ENCODE data around the gene STX4. TPM values are rescaled to one million over a fixed set of nuclear protein-coding genes. Genes with fewer than 3 reads are reported as not detected.

The STX4 gene
- total RNA-seq, 3 donors from 2014 or later: 44.3 to 59.0 (median 52.2) TPM

GRCh38 chr16:31004658-31005057 is 28.7 kb upstream of the STX4 start:
- intact Hi-C loops (cut with DNase I; ENCODE audit: low total_unique reads): no loop called here
- H3K4me1 ChIP-seq: no peaks in the 10 kb centered on the region

GRCh38 chr16:31005350-31006085 is 27.8 kb upstream of the STX4 start:
- Histone ChIP-seq H3K27ac (no peak overlapping the region), H3K4me1 (no peaks in the 10 kb centered on the region), H3K9me3 (no peaks in the 10 kb centered on the region), H3K27me3 (no peaks in the 10 kb centered on the region), H3K36me3 (no peaks in the 10 kb centered on the region), H3K4me3 (no peak overlapping the region)
- no peak for DNase-seq (ENCODE audit: low spot score in 2 of 2)
- no peak for TF ChIP-seq CTCF (IDR thresholded peaks at IDR 0.05)
- TF ChIP-seq POLR2A (IDR thresholded peaks at IDR 0.05): no peak
- TF ChIP-seq POLR2AphosphoS5 (IDR thresholded peaks at IDR 0.05): no peak
- intact Hi-C loops (cut with DNase I; ENCODE audit: low total_unique reads): no loop called here

More at GRCh38 chr16:31004658-31005057, 28.7 kb upstream of the STX4 start:
- no peak for DNase-seq (ENCODE audit: low spot score in 2 of 2)
- H3K27ac ChIP-seq: no peak overlapping the region
- H3K9me3 ChIP-seq: no peaks in the 10 kb centered on the region
- H3K36me3 ChIP-seq: no peaks in the 10 kb centered on the region
- TF ChIP-seq POLR2A (IDR thresholded peaks at IDR 0.05) (no peak), CTCF (IDR thresholded peaks at IDR 0.05) (no peak), POLR2AphosphoS5 (IDR thresholded peaks at IDR 0.05) (no peak)
- no peaks in the 10 kb centered on the region for H3K27me3 ChIP-seq
- no peak overlapping the region for H3K4me3 ChIP-seq

GRCh38 chr16:31006086-31006385 is 27.3 kb upstream of the STX4 start:
- no peaks in the 10 kb centered on the region for H3K4me1 ChIP-seq
- no peak overlapping the region for H3K27ac ChIP-seq
- no peak for TF ChIP-seq POLR2AphosphoS5 (IDR thresholded peaks at IDR 0.05)
- TF ChIP-seq CTCF (IDR thresholded peaks at IDR 0.05): no peak
- no peak for TF ChIP-seq POLR2A (IDR thresholded peaks at IDR 0.05)
- no peak for DNase-seq (ENCODE audit: low spot score in 2 of 2)
- H3K9me3 ChIP-seq: no peaks in the 10 kb centered on the region
- peaks cover 0 to 3% of the 10 kb centered on the region in 2 donors for H3K27me3 ChIP-seq
- no peaks in the 10 kb centered on the region for H3K36me3 ChIP-seq
- H3K4me3 ChIP-seq: no peak overlapping the region
- intact Hi-C loops (cut with DNase I; ENCODE audit: low total_unique reads): no loop called here

- no peaks in the 10 kb centered on the region for H3K4me1 ChIP-seq
- H3K36me3 ChIP-seq: no peaks in the 10 kb centered on the region
- no peak overlapping the region for H3K27ac ChIP-seq
- TF ChIP-seq POLR2AphosphoS5 (IDR thresholded peaks at IDR 0.05): no peak
- TF ChIP-seq CTCF (IDR thresholded peaks at IDR 0.05): no peak
- no peak for TF ChIP-seq POLR2A (IDR thresholded peaks at IDR 0.05)
- no peaks in the 10 kb centered on the region for H3K9me3 ChIP-seq
- no peak for DNase-seq (ENCODE audit: low spot score in 2 of 2)
- no peak overlapping the region for H3K4me3 ChIP-seq
- intact Hi-C loops (cut with DNase I; ENCODE audit: low total_unique reads): no loop called here
- H3K27me3 ChIP-seq: peaks cover 0 to 7% of the 10 kb centered on the region in 2 donors
Observed at GRCh38 chr16:31006589-31006988, 26.8 kb upstream of the STX4 start.

- no peaks in the 10 kb centered on the region for H3K36me3 ChIP-seq
- H3K4me1 ChIP-seq: no peaks in the 10 kb centered on the region
- DNase-seq (ENCODE audit: low spot score in 2 of 2): no peak
- peaks cover 0 to 7% of the 10 kb centered on the region in 2 donors for H3K27me3 ChIP-seq
- no peak for TF ChIP-seq POLR2AphosphoS5 (IDR thresholded peaks at IDR 0.05)
- no peak for TF ChIP-seq POLR2A (IDR thresholded peaks at IDR 0.05)
- no peak for TF ChIP-seq CTCF (IDR thresholded peaks at IDR 0.05)
- H3K9me3 ChIP-seq: no peaks in the 10 kb centered on the region
- H3K4me3 ChIP-seq: no peak overlapping the region
- intact Hi-C loops (cut with DNase I; ENCODE audit: low total_unique reads): no loop called here
- H3K27ac ChIP-seq: no peak overlapping the region
Observed at GRCh38 chr16:31007684-31008083, 25.7 kb upstream of the STX4 start.

Data from breast epithelium (tissue), 4 donors.